ENCODE data around the gene ZNF425. TPM values are rescaled to one million over a fixed set of nuclear protein-coding genes. Genes with fewer than 3 reads are reported as not detected.

ZNF425 gene
- total RNA-seq, 6 donors from 2014 or later: 1.4 to 3.1 (median 1.8) TPM

- no peak overlapping the region for H3K4me3 ChIP-seq
Observed at GRCh38 chr7:149109969-149110368, 16.2 kb downstream of the ZNF425 start.

GRCh38 chr7:149104749-149105148 lies 21.4 kb downstream of the ZNF425 start:
- Histone ChIP-seq H3K27me3 (no peaks in the 10 kb centered on the region), H3K4me3 (no peak overlapping the region), H3K36me3 (peaks cover 0 to 8% (median 0%) of the 10 kb centered on the region in 4 donors), H3K9me3 (no peaks in the 10 kb centered on the region), H3K4me1 (no peaks in the 10 kb centered on the region), H3K27ac (no peak overlapping the region)
- ATAC-seq (ENCODE audit: low FRiP score in 2 of 2) (peak in 1 of 2 donors; percentile 23), DNase-seq (peak in 1 of 2 donors; percentile 81)
- no peak for TF ChIP-seq POLR2A (IDR thresholded peaks at IDR 0.05)
- no peak for TF ChIP-seq EP300 (IDR thresholded peaks at IDR 0.05)
- no peak for TF ChIP-seq POLR2AphosphoS5 (IDR thresholded peaks at IDR 0.05)
- no peak for TF ChIP-seq CTCF (IDR thresholded peaks at IDR 0.05)
- 94 to 96% methylated on average over 15 to 25 of the region's 25 CpGs for WGBS, 2 donors

More at GRCh38 chr7:149109969-149110368, 16.2 kb downstream of the ZNF425 start:
- WGBS, 2 donors: 91 to 97% methylated on average over 12 of the region's 12 CpGs
- Histone ChIP-seq H3K27ac (no peak overlapping the region), H3K27me3 (no peaks in the 10 kb centered on the region), H3K9me3 (no peaks in the 10 kb centered on the region), H3K36me3 (no peaks in the 10 kb centered on the region), H3K4me1 (no peaks in the 10 kb centered on the region)
- ATAC-seq (ENCODE audit: low FRiP score in 2 of 2) (no peak), DNase-seq (no peak)
- TF ChIP-seq POLR2A (IDR thresholded peaks at IDR 0.05) (no peak), POLR2AphosphoS5 (IDR thresholded peaks at IDR 0.05) (no peak), EP300 (IDR thresholded peaks at IDR 0.05) (no peak), CTCF (IDR thresholded peaks at IDR 0.05) (no peak)

DNA sequence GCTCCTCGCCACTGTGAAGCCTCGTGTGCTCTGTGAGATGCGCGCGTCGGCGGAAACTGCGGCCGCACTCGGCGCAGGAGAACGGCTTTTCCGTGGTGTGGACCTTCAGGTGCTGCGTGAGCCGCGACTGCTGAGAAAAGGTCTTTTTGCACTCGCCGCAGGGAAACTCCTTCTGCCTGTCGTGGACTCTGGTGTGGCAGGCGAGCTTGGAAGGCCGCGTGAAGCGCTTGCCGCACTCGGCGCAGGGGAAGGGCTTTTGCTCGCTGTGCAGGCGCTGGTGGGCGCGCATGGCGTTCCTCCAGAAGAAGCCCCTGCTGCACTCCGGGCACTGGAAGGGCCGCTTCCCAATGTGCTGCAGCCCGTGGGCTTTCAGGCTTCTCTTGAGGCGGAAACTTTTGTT lies 21.9 kb downstream of the ZNF425 start:
- Histone ChIP-seq H3K4me1 (no peaks in the 10 kb centered on the region), H3K36me3 (peaks cover 0 to 8% (median 0%) of the 10 kb centered on the region in 4 donors), H3K27ac (no peak overlapping the region), H3K9me3 (no peaks in the 10 kb centered on the region), H3K27me3 (no peaks in the 10 kb centered on the region), H3K4me3 (no peak overlapping the region)
- peak in 1 of 2 donors; percentile 24 for ATAC-seq (ENCODE audit: low FRiP score in 2 of 2)
- WGBS, 2 donors: 97% methylated on average over 29 to 35 of the region's 35 CpGs
- TF ChIP-seq POLR2A (IDR thresholded peaks at IDR 0.05) (no peak), EP300 (IDR thresholded peaks at IDR 0.05) (no peak), CTCF (IDR thresholded peaks at IDR 0.05) (no peak)
- DNase-seq: peak in 1 of 2 donors; percentile 72

- H3K36me3 ChIP-seq: peaks cover 0 to 8% (median 0%) of the 10 kb centered on the region in 4 donors
- no peak for ATAC-seq (ENCODE audit: low FRiP score in 2 of 2)
- no peak overlapping the region for H3K27ac ChIP-seq
- no peak for DNase-seq
- H3K9me3 ChIP-seq: no peaks in the 10 kb centered on the region
- H3K4me3 ChIP-seq: no peak overlapping the region
- TF ChIP-seq EP300 (IDR thresholded peaks at IDR 0.05) (no peak), POLR2A (IDR thresholded peaks at IDR 0.05) (no peak), POLR2AphosphoS5 (IDR thresholded peaks at IDR 0.05) (no peak), CTCF (IDR thresholded peaks at IDR 0.05) (no peak)
- H3K4me1 ChIP-seq: no peaks in the 10 kb centered on the region
- WGBS, 2 donors: 91 to 94% methylated on average over 7 to 9 of the region's 9 CpGs
- H3K27me3 ChIP-seq: no peaks in the 10 kb centered on the region
Observed at GRCh38 chr7:149103424-149103823, 22.7 kb downstream of the ZNF425 start.

GRCh38 chr7:149102666-149103065 lies 23.5 kb downstream of the ZNF425 start:
- WGBS, 2 donors: 85 to 94% methylated on average over 1 of the region's 1 CpG
- no peak for ATAC-seq (ENCODE audit: low FRiP score in 2 of 2)
- no peak overlapping the region for H3K4me3 ChIP-seq
- DNase-seq: no peak
- H3K4me1 ChIP-seq: no peaks in the 10 kb centered on the region
- H3K27me3 ChIP-seq: no peaks in the 10 kb centered on the region
- peaks cover 0 to 8% (median 0%) of the 10 kb centered on the region in 4 donors for H3K36me3 ChIP-seq
- TF ChIP-seq CTCF (IDR thresholded peaks at IDR 0.05) (no peak), POLR2A (IDR thresholded peaks at IDR 0.05) (no peak), EP300 (IDR thresholded peaks at IDR 0.05) (no peak), POLR2AphosphoS5 (IDR thresholded peaks at IDR 0.05) (no peak)
- no peaks in the 10 kb centered on the region for H3K9me3 ChIP-seq
- no peak overlapping the region for H3K27ac ChIP-seq

Measured in upper lobe of left lung (tissue), 6 donors.